HFFc6 (cell line): ENCODE results near the gene ZNF14. TPM values are rescaled to one million over a fixed set of nuclear protein-coding genes. Genes with fewer than 3 reads are reported as not detected.
"Not testable (repeated sequence)": the region's sequence is repeated elsewhere in the genome, so short reads cannot be mapped to it uniquely, and the experiment has no call there.

Experiments
- DNase-seq: peaks from one replicate; pipeline ENCODE4 v3.0.0-alpha.2; 2018
- H3K27ac Mint-ChIP-seq: 2 replicates; pipeline ENCODE4 v1.8.0; 2020; ENCODE audit warnings: mild to moderate bottlenecking, mixed read lengths
- H3K27me3 Mint-ChIP-seq: 2 replicates; pipeline ENCODE4 v1.8.0; 2021; ENCODE audit warnings: mild to moderate bottlenecking, moderate library complexity, mixed read lengths; ENCODE audit not compliant: insufficient read depth
- H3K36me3 Mint-ChIP-seq: 2 replicates; pipeline ENCODE4 v1.8.0; 2021; ENCODE audit warnings: low read depth, mixed read lengths
- H3K4me1 Mint-ChIP-seq: 2 replicates; pipeline ENCODE4 v1.8.0; 2020; ENCODE audit warnings: low read depth, mixed read lengths
- H3K4me3 Mint-ChIP-seq: 2 replicates; pipeline ENCODE4 v1.8.0; 2020; ENCODE audit warnings: mild to moderate bottlenecking, moderate library complexity, mixed read lengths
- H3K9me3 Mint-ChIP-seq: 2 replicates; pipeline ENCODE4 v1.8.0; 2020; ENCODE audit warnings: mild to moderate bottlenecking, mixed read lengths
- CTCF ChIP-seq: fragments of 200-600 bp; sonication (generic); IDR thresholded peaks from 2 replicates; pipeline ENCODE4 v1.5.0; 2021; ENCODE audit warnings: antibody characterized with exemption, mild to moderate bottlenecking
- long read RNA-seq: library from polyadenylated mRNA; unstranded; transcript quantifications from one replicate; pipeline ENCODE4 v2.0.0, GENCODE V29; 2019
- total RNA-seq, 6 experiments: library from RNA; stranded (reverse); fragmentation: NEBNext Ultra II Directional; extraction: Animal tissue kit (Norgen Biotek cat#: 25700); gene quantifications; 2 replicates in 1 of 6; 3 replicates in 5 of 6; pipeline ENCODE4 v1.2.3, GENCODE V29; 2021

ZNF14 gene
- 1 to 10 TPM; 2.2 to 3.1 (median 2.8) TPM for total RNA-seq
- long read RNA-seq, partial matches to known transcripts: 2 of 6 reads
- long read RNA-seq, other reads (novel, unspliced or antisense): 0 of 6 reads

DNA sequence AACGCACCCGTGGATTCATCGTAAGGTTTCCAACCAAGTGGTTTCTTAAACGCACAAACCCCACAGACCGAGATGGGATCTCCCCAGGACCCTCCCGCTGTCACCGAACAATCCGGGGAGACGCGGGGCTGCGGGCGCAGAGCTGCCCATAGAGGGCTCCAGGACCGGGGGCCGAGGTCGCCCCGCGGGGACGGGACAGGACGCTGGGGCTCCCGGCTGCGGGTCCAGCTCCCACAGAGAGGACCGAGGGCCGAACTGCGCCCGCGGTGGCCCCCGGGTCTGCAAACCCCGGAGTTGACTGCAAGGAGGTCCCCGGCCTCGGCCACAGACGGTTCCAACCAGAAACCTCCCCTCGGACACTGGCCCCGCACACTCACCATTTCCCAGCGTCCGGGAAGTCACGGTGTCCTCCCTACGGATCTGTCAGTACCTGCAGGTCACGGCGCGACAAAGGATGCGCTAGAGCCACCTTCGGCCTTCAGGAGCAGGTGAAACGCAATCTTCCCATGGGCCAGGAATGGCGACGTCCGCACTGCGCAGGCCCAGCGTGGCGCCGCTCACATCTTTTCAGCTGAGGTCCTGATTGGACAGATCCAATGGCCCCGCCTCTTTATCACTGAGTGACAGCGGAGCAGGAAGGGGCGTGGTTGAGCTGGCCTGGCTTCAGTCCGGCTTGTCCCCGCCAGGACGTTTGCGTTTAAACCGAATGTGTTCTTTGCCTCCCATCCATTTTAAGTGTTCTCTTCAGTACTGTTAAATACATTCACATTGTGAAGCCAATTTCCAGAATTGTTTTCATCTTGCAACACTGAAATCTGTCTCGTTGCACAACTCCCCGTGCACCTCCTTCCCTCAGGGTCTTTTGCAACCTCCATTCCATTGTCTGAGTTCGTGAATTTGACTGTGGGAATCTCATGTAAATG, at the start of gene ZNF14:
Gene ZNF14 (minus strand): TSS at position 534 of the 923 bp plus-strand sequence. CDS start 154 bp downstream, at position 380.
- Mint-ChIP-seq H3K27ac (peak within 1 kb of the TSS; percentile 92), H3K36me3 (peaks cover 41% of the 10 kb centered on the region), H3K9me3 (peaks cover 47% of the 10 kb centered on the region), H3K4me3 (peak within 1 kb of the TSS; percentile 98), H3K27me3 (peaks cover 2% of the 10 kb centered on the region), H3K4me1 (peaks cover 12% of the 10 kb centered on the region)
- peak; percentile 89 for DNase-seq
- TF ChIP-seq CTCF: peak; percentile 41; the same call in 1 of the 2 replicates

DNA sequence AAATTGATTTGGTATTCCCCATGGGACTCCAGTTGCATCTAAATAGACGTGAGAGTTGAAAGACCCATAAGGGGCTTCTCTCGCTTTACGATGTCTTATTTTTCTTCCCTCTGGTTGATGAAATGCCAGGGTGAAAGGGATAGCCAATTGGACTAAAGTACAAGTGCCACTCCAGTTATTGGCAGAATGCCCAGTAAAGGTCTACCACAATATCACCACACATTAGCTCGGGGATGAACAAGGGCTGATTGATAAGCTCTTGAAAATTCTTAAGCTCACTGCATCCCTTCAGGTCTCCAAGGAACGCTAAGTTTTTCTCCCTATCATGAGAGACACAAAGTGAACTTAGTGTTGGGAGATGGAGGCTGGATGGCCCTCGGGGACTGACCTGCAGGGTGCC, 48.9 kb upstream of the ZNF14 start:
- not testable (repeated sequence) for H3K27me3 Mint-ChIP-seq, H3K27ac Mint-ChIP-seq, DNase-seq, H3K4me3 Mint-ChIP-seq
- Mint-ChIP-seq H3K36me3 (peaks cover 86% of the 10 kb centered on the region), H3K9me3 (peaks cover 47% of the 10 kb centered on the region), H3K4me1 (peaks cover 19% of the 10 kb centered on the region)

DNA sequence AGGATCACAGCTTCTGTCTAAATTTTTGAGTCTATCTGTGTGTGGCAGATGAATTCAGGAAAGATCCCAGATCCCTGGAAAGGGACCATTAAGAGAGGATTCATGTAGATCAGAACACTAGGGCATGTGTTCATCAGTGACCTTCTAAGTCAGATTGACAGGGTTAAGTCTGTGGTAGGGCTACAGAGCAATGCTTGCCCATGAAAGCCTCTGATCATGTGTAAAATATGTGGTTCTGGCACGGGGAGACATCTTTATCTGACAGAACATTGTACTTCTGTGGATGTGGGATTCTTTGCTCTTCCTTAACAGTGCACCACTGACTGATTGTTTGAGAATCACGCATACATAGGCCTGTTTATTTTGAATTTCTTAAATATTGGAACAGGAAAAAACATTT, 45.8 kb upstream of the ZNF14 start:
- H3K4me1 Mint-ChIP-seq: peaks cover 19% of the 10 kb centered on the region
- DNase-seq: no peak

DNA sequence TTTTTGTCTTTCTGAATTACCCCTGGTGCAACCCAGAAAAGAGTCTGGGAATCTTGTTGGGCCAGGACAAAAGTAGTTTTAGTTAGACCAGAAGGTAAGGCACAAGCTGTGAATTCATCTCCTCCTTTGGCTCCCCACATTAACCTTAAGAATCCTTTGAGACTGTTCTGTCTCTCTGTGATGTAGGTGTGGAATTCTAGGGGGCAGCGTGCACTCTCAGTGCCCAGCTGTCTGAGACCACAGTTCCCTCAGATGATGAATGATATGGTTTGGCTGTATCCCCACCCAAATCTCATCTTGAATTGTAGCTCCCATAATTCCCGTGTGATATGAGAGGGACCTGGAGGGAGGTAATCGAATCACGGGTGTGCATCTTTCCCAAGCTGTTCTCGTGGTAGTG, 44.8 kb upstream of the ZNF14 start:
- Mint-ChIP-seq H3K9me3 (peaks cover 34% of the 10 kb centered on the region), H3K36me3 (peaks cover 64% of the 10 kb centered on the region), H3K4me1 (peaks cover 19% of the 10 kb centered on the region), H3K27ac (peak overlapping the region; percentile 90; the same call in 1 of the 2 replicates), H3K27me3 (peaks cover 1% of the 10 kb centered on the region; the same call in 1 of the 2 replicates), H3K4me3 (peak overlapping the region; percentile 99)
- TF ChIP-seq CTCF: peak; percentile 45; the same call in 1 of the 2 replicates
- no peak for DNase-seq

More for the DNA sequence above, 45.8 kb upstream of the ZNF14 start:
- peaks cover 68% of the 10 kb centered on the region for H3K36me3 Mint-ChIP-seq
- peaks cover 1% of the 10 kb centered on the region; the same call in 1 of the 2 replicates for H3K27me3 Mint-ChIP-seq
- peak overlapping the region; percentile 99 for H3K4me3 Mint-ChIP-seq
- H3K27ac Mint-ChIP-seq: no peak overlapping the region
- no peak for TF ChIP-seq CTCF
- peaks cover 37% of the 10 kb centered on the region for H3K9me3 Mint-ChIP-seq

DNA sequence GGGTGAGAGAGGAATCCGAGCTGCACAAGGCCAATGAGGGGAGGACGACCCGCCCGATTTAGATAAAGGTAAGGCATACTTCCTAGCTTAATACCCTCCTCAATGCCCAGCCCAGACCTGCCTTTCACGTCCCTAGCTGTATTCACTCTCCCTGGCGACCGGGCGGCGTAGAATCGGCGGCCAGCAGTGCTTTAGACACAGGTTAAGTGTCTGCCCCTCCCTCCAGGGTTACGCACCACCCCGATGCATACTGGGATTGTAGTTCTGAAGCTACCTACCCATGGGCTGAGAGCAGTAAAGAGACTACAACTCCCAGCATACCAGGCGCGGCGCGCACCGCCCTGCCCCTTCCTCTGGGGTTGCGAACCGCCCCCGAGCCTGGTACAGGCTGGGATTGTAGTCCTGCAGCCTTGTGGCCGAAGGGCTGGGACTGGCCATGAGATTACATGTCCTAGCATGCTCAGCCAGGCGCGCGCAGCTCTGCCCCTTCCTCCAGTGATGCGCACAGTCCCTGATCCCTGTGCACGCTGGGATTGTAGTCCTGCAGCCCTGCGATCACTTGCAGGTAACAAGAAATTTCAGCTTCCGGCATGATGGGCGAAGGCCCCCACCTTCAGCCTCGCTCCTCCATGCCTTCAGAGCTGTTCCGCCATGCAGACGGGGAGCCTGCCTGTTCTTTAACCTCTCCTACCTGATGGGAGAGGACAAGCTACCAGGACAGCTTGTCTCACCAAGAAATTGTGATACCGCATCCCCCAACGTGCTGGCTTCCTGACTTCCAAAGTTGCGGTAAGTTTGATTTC, 43.5 kb upstream of the ZNF14 start:
- Mint-ChIP-seq H3K9me3 (peaks cover 25% of the 10 kb centered on the region), H3K27me3 (peaks cover 1% of the 10 kb centered on the region; the same call in 1 of the 2 replicates), H3K27ac (peak overlapping the region; percentile 90), H3K4me1 (peaks cover 19% of the 10 kb centered on the region), H3K36me3 (peaks cover 57% of the 10 kb centered on the region), H3K4me3 (peak overlapping the region; percentile 99)
- peak; percentile 99 for DNase-seq
- TF ChIP-seq CTCF: no peak
